ENCODE measurements around the gene SPCS1. TPM values are rescaled to one million over a fixed set of nuclear protein-coding genes. Genes with fewer than 3 reads are reported as not detected.

SPCS1 gene
- total and polyA plus RNA-seq, 12 donors = 21.7 to 122 (median 82.2) TPM

DNA sequence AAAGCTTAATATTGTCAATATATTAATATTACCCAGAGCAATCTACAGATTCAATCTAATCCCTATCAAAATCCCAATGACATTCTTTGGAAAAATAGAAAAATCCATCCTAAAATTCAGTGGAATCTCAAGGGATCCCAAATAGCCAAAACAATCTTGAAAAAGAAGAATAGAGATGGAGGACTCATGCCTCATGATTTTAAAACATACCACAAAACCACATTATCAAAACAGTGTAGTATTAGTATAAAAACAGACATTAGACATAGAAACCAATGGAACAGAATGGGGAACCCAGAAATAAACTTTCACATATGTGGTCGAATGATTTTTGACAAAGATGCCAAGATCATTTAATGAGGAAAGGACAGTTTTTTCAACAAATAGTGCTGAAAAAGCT is 50.2 kb downstream of the SPCS1 start:
- peaks cover 0 to 100% (median 44%) of the 10 kb centered on the region in 9 donors for H3K36me3 ChIP-seq
- no peaks in the 10 kb centered on the region for H3K9me3 ChIP-seq
- WGBS, 2 donors = 97 to 98% methylated on average over 1 of the region's 1 CpG
- H3K4me3 ChIP-seq = no peak overlapping the region
- TF ChIP-seq, protein P1, sequence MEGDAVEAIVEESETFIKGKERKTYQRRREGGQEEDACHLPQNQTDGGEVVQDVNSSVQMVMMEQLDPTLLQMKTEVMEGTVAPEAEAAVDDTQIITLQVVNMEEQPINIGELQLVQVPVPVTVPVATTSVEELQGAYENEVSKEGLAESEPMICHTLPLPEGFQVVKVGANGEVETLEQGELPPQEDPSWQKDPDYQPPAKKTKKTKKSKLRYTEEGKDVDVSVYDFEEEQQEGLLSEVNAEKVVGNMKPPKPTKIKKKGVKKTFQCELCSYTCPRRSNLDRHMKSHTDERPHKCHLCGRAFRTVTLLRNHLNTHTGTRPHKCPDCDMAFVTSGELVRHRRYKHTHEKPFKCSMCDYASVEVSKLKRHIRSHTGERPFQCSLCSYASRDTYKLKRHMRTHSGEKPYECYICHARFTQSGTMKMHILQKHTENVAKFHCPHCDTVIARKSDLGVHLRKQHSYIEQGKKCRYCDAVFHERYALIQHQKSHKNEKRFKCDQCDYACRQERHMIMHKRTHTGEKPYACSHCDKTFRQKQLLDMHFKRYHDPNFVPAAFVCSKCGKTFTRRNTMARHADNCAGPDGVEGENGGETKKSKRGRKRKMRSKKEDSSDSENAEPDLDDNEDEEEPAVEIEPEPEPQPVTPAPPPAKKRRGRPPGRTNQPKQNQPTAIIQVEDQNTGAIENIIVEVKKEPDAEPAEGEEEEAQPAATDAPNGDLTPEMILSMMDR (IDR thresholded peaks at IDR 0.05) = no peak
- intact Hi-C loops (cut with DNase I) = no loop called here
- ATAC-seq (no peak), DNase-seq (no peak)
- H3K27ac ChIP-seq = no peak overlapping the region
- no peaks in the 10 kb centered on the region for H3K27me3 ChIP-seq
- no peaks in the 10 kb centered on the region for H3K4me1 ChIP-seq

Other genes with a start within 250 kb of the SPCS1 start
- 100 to 1,000 TPM in 2 of 10 donors, 10 to 100 TPM in 8; 17.4 to 159 (median 33.2) TPM for gene STAB1, start 210.8 kb upstream of the SPCS1 start, total RNA-seq
- 100 to 1,000 TPM in 1 of 2 donors, 10 to 100 TPM in 1; 54.1 to 231 TPM for gene STAB1, start 210.8 kb upstream of the SPCS1 start, polyA plus RNA-seq
- 100 to 1,000 TPM in 1 of 10 donors, 10 to 100 TPM in 9; 25.1 to 108 (median 44.5) TPM for gene NT5DC2, start 172.2 kb upstream of the SPCS1 start, total RNA-seq
- gene NT5DC2, start 172.2 kb upstream of the SPCS1 start, polyA plus RNA-seq = 100 to 1,000 TPM in 1 of 2 donors, 10 to 100 TPM in 1; 95.1 to 138 TPM
- gene UQCC5, start 169.5 kb upstream of the SPCS1 start, total RNA-seq = 10 to 100 TPM; 30.2 to 98.0 (median 66.9) TPM
- gene UQCC5, start 169.5 kb upstream of the SPCS1 start, polyA plus RNA-seq = 100 to 1,000 TPM in 1 of 2 donors, 10 to 100 TPM in 1; 83.5 to 147 TPM
- gene PBRM1, start 20.2 kb upstream of the SPCS1 start, total RNA-seq = 10 to 100 TPM; 41.6 to 63.9 (median 51.7) TPM
- 1 to 10 TPM; 6.0 to 8.0 TPM for gene PBRM1, start 20.2 kb upstream of the SPCS1 start, polyA plus RNA-seq
- 10 to 100 TPM; 20.6 to 45.1 (median 25.7) TPM for gene GNL3, start 20.1 kb upstream of the SPCS1 start, total RNA-seq
- gene GNL3, start 20.1 kb upstream of the SPCS1 start, polyA plus RNA-seq = 10 to 100 TPM; 39.4 to 60.4 TPM
- gene GLT8D1, start 315 bp upstream of the SPCS1 start, total RNA-seq = 10 to 100 TPM; 23.0 to 31.9 (median 28.4) TPM
- gene GLT8D1, start 315 bp upstream of the SPCS1 start, polyA plus RNA-seq = 10 to 100 TPM; 30.1 to 37.9 TPM
- 10 to 100 TPM; 12.9 to 21.4 (median 17.2) TPM for gene NEK4, start 64.8 kb downstream of the SPCS1 start, total RNA-seq
- gene NEK4, start 64.8 kb downstream of the SPCS1 start, polyA plus RNA-seq = 1 to 10 TPM; 4.6 to 5.0 TPM
- gene ITIH1, start 71.5 kb downstream of the SPCS1 start, total RNA-seq = not detected
- gene ITIH1, start 71.5 kb downstream of the SPCS1 start, polyA plus RNA-seq = under 1 TPM in 1 of 2 donors, not detected in 1; 0.13 TPM
- gene ITIH3, start 88.7 kb downstream of the SPCS1 start, total RNA-seq = under 1 TPM; 0.13 to 0.97 (median 0.41) TPM
- 1 to 10 TPM; 1.0 to 1.3 TPM for gene ITIH3, start 88.7 kb downstream of the SPCS1 start, polyA plus RNA-seq
- gene ITIH4, start 124.6 kb downstream of the SPCS1 start, total RNA-seq = 1 to 10 TPM; 2.3 to 9.3 (median 4.3) TPM
- 10 to 100 TPM in 1 of 2 donors, 1 to 10 TPM in 1; 1.5 to 17.9 TPM for gene ITIH4, start 124.6 kb downstream of the SPCS1 start, polyA plus RNA-seq
- 10 to 100 TPM; 13.0 to 91.1 (median 37.5) TPM for gene MUSTN1, start 128.9 kb downstream of the SPCS1 start, total RNA-seq
- 100 to 1,000 TPM in 1 of 2 donors, 10 to 100 TPM in 1; 59.6 to 182 TPM for gene MUSTN1, start 128.9 kb downstream of the SPCS1 start, polyA plus RNA-seq
- 1 to 10 TPM; 4.0 to 9.7 (median 7.3) TPM for gene STIMATE, start 191.4 kb downstream of the SPCS1 start, total RNA-seq
- gene STIMATE, start 191.4 kb downstream of the SPCS1 start, polyA plus RNA-seq = 1 to 10 TPM; 4.4 to 7.2 TPM

All from heart right ventricle (tissue), 16 donors.